ENCODE measurements around the gene AGFG2.
A peak's percentile ranks its signal among the peaks of the same experiment; 100 is the strongest.
"Not testable (repeated sequence)": the region's sequence is repeated elsewhere in the genome, so short reads cannot be mapped to it uniquely, and the experiment has no call there.

Gene AGFG2

GRCh38 chr7:100546926-100547800 lies 8.2 kb downstream of the AGFG2 start:
- in situ Hi-C loops (cut with HindIII; ENCODE audit: low pct_ligation_motif_present, low sequenced_read_pairs): no loop called here
- H3K27ac ChIP-seq: peak overlapping the region; percentile 83
- H3K36me3 ChIP-seq (replicated peaks): peaks cover 3% of the 10 kb centered on the region
- TF ChIP-seq, protein P1, sequence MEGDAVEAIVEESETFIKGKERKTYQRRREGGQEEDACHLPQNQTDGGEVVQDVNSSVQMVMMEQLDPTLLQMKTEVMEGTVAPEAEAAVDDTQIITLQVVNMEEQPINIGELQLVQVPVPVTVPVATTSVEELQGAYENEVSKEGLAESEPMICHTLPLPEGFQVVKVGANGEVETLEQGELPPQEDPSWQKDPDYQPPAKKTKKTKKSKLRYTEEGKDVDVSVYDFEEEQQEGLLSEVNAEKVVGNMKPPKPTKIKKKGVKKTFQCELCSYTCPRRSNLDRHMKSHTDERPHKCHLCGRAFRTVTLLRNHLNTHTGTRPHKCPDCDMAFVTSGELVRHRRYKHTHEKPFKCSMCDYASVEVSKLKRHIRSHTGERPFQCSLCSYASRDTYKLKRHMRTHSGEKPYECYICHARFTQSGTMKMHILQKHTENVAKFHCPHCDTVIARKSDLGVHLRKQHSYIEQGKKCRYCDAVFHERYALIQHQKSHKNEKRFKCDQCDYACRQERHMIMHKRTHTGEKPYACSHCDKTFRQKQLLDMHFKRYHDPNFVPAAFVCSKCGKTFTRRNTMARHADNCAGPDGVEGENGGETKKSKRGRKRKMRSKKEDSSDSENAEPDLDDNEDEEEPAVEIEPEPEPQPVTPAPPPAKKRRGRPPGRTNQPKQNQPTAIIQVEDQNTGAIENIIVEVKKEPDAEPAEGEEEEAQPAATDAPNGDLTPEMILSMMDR (IDR thresholded peaks at IDR 0.05; ENCODE audit: low read depth, low read length, missing control alignments): no peak
- no peaks in the 10 kb centered on the region for H3K27me3 ChIP-seq (replicated peaks)
- no peak for DNase-seq
- H3K4me3 ChIP-seq (ENCODE audit: low read depth, low read length): no peak overlapping the region

- Histone ChIP-seq H3K27me3 (replicated peaks) (no peaks in the 10 kb centered on the region), H3K4me3 (ENCODE audit: low read depth, low read length) (no peak overlapping the region), H3K36me3 (replicated peaks) (peaks cover 6% of the 10 kb centered on the region), H3K27ac (peak overlapping the region; percentile 3)
- TF ChIP-seq, protein P1 (IDR thresholded peaks at IDR 0.05; ENCODE audit: low read depth, low read length, missing control alignments): peak; percentile 35
- no peak for DNase-seq
- in situ Hi-C loops (cut with HindIII; ENCODE audit: low pct_ligation_motif_present, low sequenced_read_pairs): no loop called here
Observed at GRCh38 chr7:100547872-100548271, 8.9 kb downstream of the AGFG2 start.

DNA sequence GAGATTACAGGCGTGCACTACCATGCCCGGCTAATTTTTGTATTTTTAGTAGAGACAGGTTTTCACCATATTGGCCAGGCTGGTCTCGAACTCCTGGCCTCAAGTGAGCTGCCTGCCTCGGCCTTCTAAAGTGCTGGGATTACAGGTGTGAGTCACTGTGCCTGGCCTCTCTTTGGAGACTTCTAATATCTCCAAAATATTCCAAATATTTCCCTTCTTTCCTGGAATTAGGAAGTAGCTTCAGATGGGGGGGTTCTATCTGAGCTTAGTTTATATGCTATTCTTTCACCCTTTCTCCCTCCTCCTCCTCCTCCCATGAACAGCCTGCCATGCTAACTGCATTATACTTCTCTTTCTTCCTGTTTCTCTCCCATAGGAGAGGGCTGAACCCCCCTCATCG lies 9.4 kb downstream of the AGFG2 start:
- H3K27ac ChIP-seq; H3K36me3 ChIP-seq (replicated peaks); in situ Hi-C loops (cut with HindIII; ENCODE audit: low pct_ligation_motif_present, low sequenced_read_pairs); DNase-seq; H3K4me3 ChIP-seq (ENCODE audit: low read depth, low read length); H3K27me3 ChIP-seq (replicated peaks): not testable (repeated sequence)

GRCh38 chr7:100552532-100552931 lies 13.5 kb downstream of the AGFG2 start:
- H3K27ac ChIP-seq: no peak overlapping the region
- H3K36me3 ChIP-seq (replicated peaks): peaks cover 11% of the 10 kb centered on the region
- TF ChIP-seq, protein P1 (IDR thresholded peaks at IDR 0.05; ENCODE audit: low read depth, low read length, missing control alignments): no peak
- no peak overlapping the region for H3K4me3 ChIP-seq (ENCODE audit: low read depth, low read length)
- H3K27me3 ChIP-seq (replicated peaks): no peaks in the 10 kb centered on the region
- in situ Hi-C loops (cut with HindIII; ENCODE audit: low pct_ligation_motif_present, low sequenced_read_pairs): no loop called here
- DNase-seq: no peak

DNA sequence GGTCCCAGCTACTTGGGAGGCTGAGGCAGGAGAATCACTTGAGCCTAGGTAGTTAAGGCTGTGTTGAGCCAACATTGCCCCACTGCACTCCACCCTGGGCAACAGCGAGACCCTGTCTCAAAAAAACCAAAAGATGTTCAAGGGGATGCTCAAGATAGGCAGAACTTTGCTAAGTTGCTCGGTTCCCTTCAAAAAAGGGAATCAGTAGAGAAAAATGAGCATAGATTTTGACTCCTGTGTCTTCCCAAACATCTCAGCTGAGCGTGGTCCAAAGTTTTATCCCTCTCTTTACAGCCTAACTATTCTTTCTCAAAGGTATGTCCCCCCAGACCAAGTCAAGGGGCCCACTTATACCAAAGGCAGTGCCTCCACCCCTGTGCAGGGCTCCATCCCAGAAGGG lies 14.0 kb downstream of the AGFG2 start:
- TF ChIP-seq, protein P1 (IDR thresholded peaks at IDR 0.05; ENCODE audit: low read depth, low read length, missing control alignments): no peak
- DNase-seq: no peak
- H3K36me3 ChIP-seq (replicated peaks): peaks cover 11% of the 10 kb centered on the region
- in situ Hi-C loops (cut with HindIII; ENCODE audit: low pct_ligation_motif_present, low sequenced_read_pairs): no loop called here
- H3K27me3 ChIP-seq (replicated peaks): no peaks in the 10 kb centered on the region
- H3K27ac ChIP-seq: no peak overlapping the region
- no peak overlapping the region for H3K4me3 ChIP-seq (ENCODE audit: low read depth, low read length)

DNA sequence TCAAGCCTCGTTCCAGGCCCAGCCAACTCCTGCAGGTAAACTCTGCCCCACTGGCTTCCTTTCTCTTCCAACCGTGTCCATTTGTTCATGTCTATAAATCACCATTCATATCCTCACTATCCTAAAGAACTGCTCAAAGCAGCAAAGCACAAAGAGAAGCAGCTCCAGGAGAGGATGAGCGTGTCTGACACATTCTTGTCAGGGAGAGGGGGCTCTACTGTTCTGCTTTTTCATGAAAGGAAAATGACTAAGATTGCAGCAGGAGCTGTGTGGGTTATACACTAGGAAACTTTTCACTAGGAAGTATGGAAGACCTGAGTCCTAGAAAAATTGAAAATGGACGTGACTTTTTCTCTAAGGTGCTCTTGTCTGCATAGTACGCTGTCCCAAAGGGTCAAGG lies 16.7 kb downstream of the AGFG2 start:
- in situ Hi-C loops (cut with HindIII; ENCODE audit: low pct_ligation_motif_present, low sequenced_read_pairs): no loop called here
- TF ChIP-seq, protein P1 (IDR thresholded peaks at IDR 0.05; ENCODE audit: low read depth, low read length, missing control alignments): no peak
- peaks cover 8% of the 10 kb centered on the region for H3K36me3 ChIP-seq (replicated peaks)
- no peak overlapping the region for H3K4me3 ChIP-seq (ENCODE audit: low read depth, low read length)
- no peaks in the 10 kb centered on the region for H3K27me3 ChIP-seq (replicated peaks)
- no peak for DNase-seq
- H3K27ac ChIP-seq: no peak overlapping the region

Data from brain microvascular endothelial cell (primary cell).